ENCODE results near the gene AKAP7. TPM values are rescaled to one million over a fixed set of nuclear protein-coding genes. Genes with fewer than 3 reads are reported as not detected.

AKAP7 gene
- total and polyA plus RNA-seq, 7 experiments from 2014 or later, result 6.5 to 21.1 (median 16.8) TPM

DNA sequence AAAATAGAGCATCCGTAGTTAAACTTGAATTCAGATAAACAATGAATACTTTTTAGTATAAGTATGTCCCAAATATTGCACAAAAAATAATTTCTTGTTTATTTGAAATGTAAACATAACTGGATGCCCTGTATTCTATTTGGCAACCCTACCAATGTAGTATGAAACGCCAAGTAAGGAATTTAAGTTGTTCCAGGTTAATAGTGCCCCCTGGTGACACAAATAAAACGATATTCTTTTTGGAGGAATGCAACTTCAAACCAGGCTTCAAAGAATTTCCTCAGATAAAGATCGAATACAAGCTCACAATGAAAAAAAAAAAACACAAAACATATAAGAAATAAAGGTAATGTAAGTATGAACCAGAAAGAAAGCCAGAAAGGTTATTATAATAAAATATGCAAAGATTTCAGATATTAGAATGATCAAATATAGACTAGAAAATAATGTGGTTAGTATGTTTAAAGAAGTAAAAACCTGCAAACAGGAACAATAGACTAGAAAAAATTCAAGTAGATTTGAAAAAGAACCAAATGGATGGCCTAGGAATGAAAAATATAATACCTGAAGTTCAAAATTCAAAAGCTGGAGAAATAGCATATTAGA, 18.4 kb upstream of the AKAP7 start:
- Histone ChIP-seq H3K27me3 (ENCODE audit: control insufficient read depth in 2 of 2, insufficient read depth in 2 of 2, low read length in 2 of 2) (no peaks in the 10 kb centered on the region), H3K4me3 (ENCODE audit: low read length) (no peak overlapping the region), H3K36me3 (ENCODE audit: control insufficient read depth in 2 of 3, insufficient read depth in 3 of 3, low read length in 3 of 3) (no peaks in the 10 kb centered on the region), H3K9me3 (ENCODE audit: control insufficient read depth in 2 of 3, low read length in 3 of 3) (no peaks in the 10 kb centered on the region), H3K4me1 (ENCODE audit: control insufficient read depth in 2 of 2, insufficient read depth in 2 of 2, low read length in 2 of 2) (no peaks in the 10 kb centered on the region), H3K27ac (ENCODE audit: low read depth, low read length) (no peak overlapping the region)
- H3K27me3 Mint-ChIP-seq, result peaks cover 0 to 8% (median 0%) of the 10 kb centered on the region in 5 donors
- H3K4me3 Mint-ChIP-seq, result no peak overlapping the region
- no peaks in the 10 kb centered on the region for H3K9me3 Mint-ChIP-seq
- intact Hi-C loops (cut with micrococcal nuclease), result loop anchor here (1.0 to 5.0 kb wide), 7 partner anchors 55 to 794 kb away; partner anchors contain the start of genes EPB41L2 (in 1 of the 2) and MED23 (in 1 of the 2)
- H3K36me3 Mint-ChIP-seq, result no peaks in the 10 kb centered on the region
- ATAC-seq (peak; percentile 49), DNase-seq (peak in 6 of 9 donors; percentile 26 to 54 (median 42))
- POLR2A ChIA-PET, result no interaction called here
- H3K4me1 Mint-ChIP-seq, result peaks cover 0 to 2% (median 0%) of the 10 kb centered on the region in 7 donors
- CTCF ChIA-PET, result interaction anchor here (0.6 to 7.8 kb wide), 10 partner anchors 63 to 421 kb away, joined by 3 to 76 read pairs (median 3); no protein-coding TSS in a partner anchor
- H3K27ac Mint-ChIP-seq, result no peak overlapping the region

DNA sequence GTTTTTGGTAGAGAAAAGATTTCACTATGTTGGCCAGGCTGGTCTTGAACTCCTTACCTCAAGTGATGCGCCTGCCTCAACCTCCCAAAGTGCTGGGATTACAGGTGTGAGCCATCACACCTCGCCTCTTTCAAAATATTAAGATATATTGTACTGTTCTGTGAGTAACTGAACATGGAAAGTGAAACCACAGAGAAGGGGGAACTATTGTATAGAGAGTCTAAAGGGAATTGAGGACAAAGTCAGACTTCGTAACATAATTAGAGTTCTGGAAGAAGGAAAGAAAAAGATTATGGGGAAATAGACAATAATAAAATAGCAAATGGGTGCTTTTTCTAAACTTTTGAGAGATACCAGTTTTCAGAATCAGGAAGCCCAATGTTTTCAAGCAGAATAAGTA, 17.4 kb upstream of the AKAP7 start:
- DNase-seq, result no peak
- Histone ChIP-seq H3K4me1 (ENCODE audit: control insufficient read depth in 2 of 2, insufficient read depth in 2 of 2, low read length in 2 of 2) (no peaks in the 10 kb centered on the region), H3K9me3 (ENCODE audit: control insufficient read depth in 2 of 3, low read length in 3 of 3) (no peaks in the 10 kb centered on the region), H3K36me3 (ENCODE audit: control insufficient read depth in 2 of 3, insufficient read depth in 3 of 3, low read length in 3 of 3) (no peaks in the 10 kb centered on the region), H3K4me3 (ENCODE audit: low read length) (no peak overlapping the region), H3K27me3 (ENCODE audit: control insufficient read depth in 2 of 2, insufficient read depth in 2 of 2, low read length in 2 of 2) (no peaks in the 10 kb centered on the region), H3K27ac (ENCODE audit: low read depth, low read length) (no peak overlapping the region)
- H3K4me3 Mint-ChIP-seq, result no peak overlapping the region
- H3K36me3 Mint-ChIP-seq, result no peaks in the 10 kb centered on the region
- peaks cover 0 to 2% (median 0%) of the 10 kb centered on the region in 7 donors for H3K4me1 Mint-ChIP-seq
- peak; percentile 46 for ATAC-seq
- ChIA-PET POLR2A (no interaction called here), CTCF (interaction anchor here (0.6 to 7.8 kb wide), 6 partner anchors 17 to 237 kb away, joined by 3 to 76 read pairs (median 4); no protein-coding TSS in a partner anchor)
- H3K27me3 Mint-ChIP-seq, result peaks cover 0 to 9% (median under 1%) of the 10 kb centered on the region in 5 donors
- no peak overlapping the region for H3K27ac Mint-ChIP-seq
- H3K9me3 Mint-ChIP-seq, result no peaks in the 10 kb centered on the region
- intact Hi-C loops (cut with micrococcal nuclease), result loop anchor here (2.0 to 5.0 kb wide), 3 partner anchors 56 to 795 kb away; partner anchors contain the start of gene EPB41L2 (in 1 of the 2)

DNA sequence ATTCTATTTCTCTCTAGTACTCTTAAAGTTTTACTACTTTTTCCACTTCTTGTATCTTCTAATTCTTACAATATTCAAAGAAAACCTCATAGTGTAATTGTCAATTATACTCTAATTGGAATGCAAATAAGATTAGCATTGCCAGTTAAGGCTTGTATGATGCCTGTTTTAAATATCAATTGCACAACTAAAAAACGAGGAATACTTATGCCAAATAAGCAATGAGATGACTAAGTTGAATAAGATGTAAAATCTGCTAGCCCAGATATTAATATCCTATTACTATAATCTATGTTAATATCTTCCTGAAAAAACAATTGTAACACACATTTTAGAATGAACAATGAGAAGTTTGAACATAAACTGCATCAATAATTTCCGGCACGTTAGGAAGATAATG, 13.3 kb upstream of the AKAP7 start:
- H3K36me3 ChIP-seq (ENCODE audit: control insufficient read depth in 2 of 3, insufficient read depth in 3 of 3, low read length in 3 of 3), result no peaks in the 10 kb centered on the region
- Mint-ChIP-seq H3K4me1 (peaks cover 0 to 1% (median 0%) of the 10 kb centered on the region in 7 donors), H3K4me3 (no peak overlapping the region), H3K27me3 (peaks cover 4 to 17% (median 15%) of the 10 kb centered on the region in 5 donors), H3K27ac (no peak overlapping the region), H3K9me3 (no peaks in the 10 kb centered on the region), H3K36me3 (no peaks in the 10 kb centered on the region)
- no peaks in the 10 kb centered on the region for H3K27me3 ChIP-seq (ENCODE audit: control insufficient read depth in 2 of 2, insufficient read depth in 2 of 2, low read length in 2 of 2)
- H3K4me3 ChIP-seq (ENCODE audit: low read length), result no peak overlapping the region
- no peak for ATAC-seq
- CTCF ChIA-PET, result interaction anchor here (0.8 to 1.2 kb wide), 2 partner anchors 242 to 412 kb away, joined by 3 read pairs; no protein-coding TSS in a partner anchor
- H3K27ac ChIP-seq (ENCODE audit: low read depth, low read length), result no peak overlapping the region
- no peaks in the 10 kb centered on the region for H3K4me1 ChIP-seq (ENCODE audit: control insufficient read depth in 2 of 2, insufficient read depth in 2 of 2, low read length in 2 of 2)
- DNase-seq, result no peak
- intact Hi-C loops (cut with micrococcal nuclease), result no loop called here
- H3K9me3 ChIP-seq (ENCODE audit: control insufficient read depth in 2 of 3, low read length in 3 of 3), result no peaks in the 10 kb centered on the region
- POLR2A ChIA-PET, result interaction anchor here (0.6 kb wide), 1 partner anchor 445 kb away, joined by 6 read pairs; no protein-coding TSS in a partner anchor

DNA sequence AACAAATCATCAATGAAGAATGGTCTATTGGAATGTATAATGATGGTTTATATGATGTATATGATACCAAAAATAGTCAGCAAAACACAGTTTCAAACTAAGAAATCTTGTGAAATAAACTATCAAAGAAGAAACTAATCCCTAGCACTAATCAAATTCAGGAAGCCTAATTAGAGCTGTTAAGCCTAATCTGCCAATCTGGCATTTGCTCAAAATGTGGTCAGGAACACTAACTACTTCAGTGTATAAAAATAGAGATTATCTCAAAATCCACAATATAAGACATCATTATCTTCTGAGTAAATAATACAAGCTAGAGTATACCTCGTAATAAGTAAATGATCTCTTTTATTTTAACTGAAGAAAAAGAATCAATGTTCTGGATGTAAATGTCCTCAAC, 12.8 kb upstream of the AKAP7 start:
- Histone ChIP-seq H3K4me1 (ENCODE audit: control insufficient read depth in 2 of 2, insufficient read depth in 2 of 2, low read length in 2 of 2) (no peaks in the 10 kb centered on the region), H3K27ac (ENCODE audit: low read depth, low read length) (no peak overlapping the region), H3K36me3 (ENCODE audit: control insufficient read depth in 2 of 3, insufficient read depth in 3 of 3, low read length in 3 of 3) (no peaks in the 10 kb centered on the region), H3K9me3 (ENCODE audit: control insufficient read depth in 2 of 3, low read length in 3 of 3) (no peaks in the 10 kb centered on the region), H3K4me3 (ENCODE audit: low read length) (no peak overlapping the region), H3K27me3 (ENCODE audit: control insufficient read depth in 2 of 2, insufficient read depth in 2 of 2, low read length in 2 of 2) (no peaks in the 10 kb centered on the region)
- CTCF ChIA-PET, result interaction anchor here (1.2 kb wide), 1 partner anchor 412 kb away, joined by 3 read pairs; no protein-coding TSS in a partner anchor
- Mint-ChIP-seq H3K36me3 (no peaks in the 10 kb centered on the region), H3K27me3 (peaks cover 4 to 19% (median 15%) of the 10 kb centered on the region in 5 donors), H3K27ac (no peak overlapping the region), H3K4me1 (peaks cover 0 to 1% (median 0%) of the 10 kb centered on the region in 7 donors), H3K4me3 (no peak overlapping the region), H3K9me3 (no peaks in the 10 kb centered on the region)
- ATAC-seq (no peak), DNase-seq (no peak)
- intact Hi-C loops (cut with micrococcal nuclease), result no loop called here
- POLR2A ChIA-PET, result no interaction called here

DNA sequence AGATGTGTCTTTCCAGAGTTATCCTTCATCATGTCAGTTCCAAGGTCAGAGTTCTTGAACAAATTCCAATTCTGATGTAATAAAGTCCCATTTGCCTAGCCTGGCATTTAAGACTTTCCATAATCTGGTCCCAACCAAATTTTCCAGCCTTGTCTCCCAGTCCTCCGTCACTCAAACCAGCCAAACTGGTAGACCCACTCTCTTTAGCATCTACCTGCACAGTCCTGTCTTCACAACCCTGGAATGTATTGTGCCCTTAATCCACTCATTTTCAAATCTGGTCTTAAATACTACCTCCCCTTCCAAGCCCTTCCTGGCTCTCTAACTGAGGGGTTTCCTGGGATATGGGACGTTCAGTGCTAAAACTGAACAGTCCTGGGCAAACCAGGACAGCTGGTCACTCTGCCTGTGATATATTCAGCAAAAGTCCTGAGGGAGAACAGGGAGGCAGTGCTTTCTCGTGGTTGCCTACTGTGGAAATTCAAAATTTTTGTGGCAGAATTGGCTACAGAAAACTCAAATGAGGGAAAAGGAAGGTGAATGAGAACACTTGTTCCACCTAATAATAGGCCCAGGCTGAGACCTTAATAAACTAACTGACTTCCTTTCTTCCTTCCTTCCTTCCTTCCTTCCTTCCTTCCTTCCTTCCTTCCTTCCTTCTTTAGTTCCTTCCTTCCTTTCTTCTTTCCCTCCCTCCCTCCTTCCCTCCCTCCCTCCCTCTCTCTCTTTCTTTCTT, 10.8 kb upstream of the AKAP7 start:
- Histone ChIP-seq H3K36me3 (ENCODE audit: control insufficient read depth in 2 of 3, insufficient read depth in 3 of 3, low read length in 3 of 3) (no peaks in the 10 kb centered on the region), H3K4me3 (ENCODE audit: low read length) (no peak overlapping the region), H3K4me1 (ENCODE audit: control insufficient read depth in 2 of 2, insufficient read depth in 2 of 2, low read length in 2 of 2) (no peaks in the 10 kb centered on the region), H3K27me3 (ENCODE audit: control insufficient read depth in 2 of 2, insufficient read depth in 2 of 2, low read length in 2 of 2) (no peaks in the 10 kb centered on the region), H3K9me3 (ENCODE audit: control insufficient read depth in 2 of 3, low read length in 3 of 3) (no peaks in the 10 kb centered on the region), H3K27ac (ENCODE audit: low read depth, low read length) (no peak overlapping the region)
- H3K27me3 Mint-ChIP-seq, result peaks cover 4 to 19% (median 15%) of the 10 kb centered on the region in 5 donors
- no peaks in the 10 kb centered on the region for H3K9me3 Mint-ChIP-seq
- intact Hi-C loops (cut with micrococcal nuclease), result no loop called here
- no peaks in the 10 kb centered on the region for H3K36me3 Mint-ChIP-seq
- ATAC-seq (no peak), DNase-seq (no peak)
- ChIA-PET POLR2A (no interaction called here), CTCF (no interaction called here)
- H3K4me1 Mint-ChIP-seq, result peaks cover 0 to 1% (median 0%) of the 10 kb centered on the region in 7 donors
- no peak overlapping the region for H3K4me3 Mint-ChIP-seq
- H3K27ac Mint-ChIP-seq, result no peak overlapping the region

DNA sequence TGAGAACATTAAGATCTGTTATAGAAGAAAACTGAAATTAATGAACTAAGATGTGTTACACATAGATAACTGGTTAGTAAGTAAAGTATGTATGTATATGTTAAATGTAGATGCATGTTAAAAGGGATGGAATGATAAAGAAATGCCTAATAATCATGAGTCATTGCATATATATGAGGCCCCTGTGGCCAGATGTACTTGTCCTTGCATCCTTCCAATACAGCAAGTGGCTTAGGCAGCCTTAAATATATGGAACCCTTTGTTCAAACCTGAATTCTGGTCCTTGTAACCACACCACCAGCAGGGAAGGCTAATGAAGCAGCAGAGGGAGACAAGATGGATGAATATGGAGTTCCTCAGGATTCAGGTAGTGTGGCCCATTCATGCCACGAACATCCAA, 9.8 kb upstream of the AKAP7 start:
- no peaks in the 10 kb centered on the region for H3K36me3 ChIP-seq (ENCODE audit: control insufficient read depth in 2 of 3, insufficient read depth in 3 of 3, low read length in 3 of 3)
- no peak overlapping the region for H3K4me3 ChIP-seq (ENCODE audit: low read length)
- ChIA-PET CTCF (interaction anchor here (0.7 kb wide), 1 partner anchor 14 kb away, joined by 3 read pairs; no protein-coding TSS in a partner anchor), POLR2A (no interaction called here)
- ATAC-seq (no peak), DNase-seq (no peak)
- H3K4me1 ChIP-seq (ENCODE audit: control insufficient read depth in 2 of 2, insufficient read depth in 2 of 2, low read length in 2 of 2), result no peaks in the 10 kb centered on the region
- no peaks in the 10 kb centered on the region for H3K27me3 ChIP-seq (ENCODE audit: control insufficient read depth in 2 of 2, insufficient read depth in 2 of 2, low read length in 2 of 2)
- H3K4me1 Mint-ChIP-seq, result peaks cover 0 to 1% (median 0%) of the 10 kb centered on the region in 7 donors
- H3K27me3 Mint-ChIP-seq, result peaks cover 4 to 22% (median 15%) of the 10 kb centered on the region in 5 donors
- H3K27ac ChIP-seq (ENCODE audit: low read depth, low read length), result no peak overlapping the region
- no peaks in the 10 kb centered on the region for H3K9me3 Mint-ChIP-seq
- no peaks in the 10 kb centered on the region for H3K36me3 Mint-ChIP-seq
- intact Hi-C loops (cut with micrococcal nuclease), result no loop called here
- no peaks in the 10 kb centered on the region for H3K9me3 ChIP-seq (ENCODE audit: control insufficient read depth in 2 of 3, low read length in 3 of 3)
- no peak overlapping the region for H3K27ac Mint-ChIP-seq
- no peak overlapping the region for H3K4me3 Mint-ChIP-seq
